Activated CD4-positive, alpha-beta memory T cell treated with anti-CD3 and anti-CD28 coated beads for 36 hours (primary cell): Measurements from ENCODE around the gene AP3B1. TPM values are rescaled to one million over a fixed set of nuclear protein-coding genes. Genes with fewer than 3 reads are reported as not detected.

Experiments used
- CTCF ChIA-PET: fragments of 350-600 bp; sonication (Branson Sonifier 250); formaldehyde crosslinking; loops from one replicate; lab custom pipeline; 2021; ENCODE audit warnings: antibody characterized with exemption, inconsistent platforms; lab: Charles Lee
- POLR2A ChIA-PET: fragments of 350-600 bp; sonication (Branson Sonifier 250); formaldehyde crosslinking; loops from one replicate; lab custom pipeline; 2021; ENCODE audit warnings: antibody characterized with exemption; lab: Charles Lee
- DNase-seq: peaks from one replicate; pipeline ENCODE4 v3.0.0-alpha.2; 2020
- H3K27ac Mint-ChIP-seq: one replicate; pipeline ENCODE4 v1.8.0; 2021; ENCODE audit warnings: mixed read lengths
- H3K27me3 Mint-ChIP-seq: one replicate; pipeline ENCODE4 v1.8.0; 2021; ENCODE audit warnings: mixed read lengths
- H3K36me3 Mint-ChIP-seq: one replicate; pipeline ENCODE4 v1.8.0; 2021; ENCODE audit warnings: mixed read lengths
- H3K4me1 Mint-ChIP-seq: one replicate; pipeline ENCODE4 v1.8.0; 2021; ENCODE audit warnings: low read depth, mixed read lengths
- H3K4me3 Mint-ChIP-seq: one replicate; pipeline ENCODE4 v1.8.0; 2021; ENCODE audit warnings: mild to moderate bottlenecking, mixed read lengths
- H3K9me3 Mint-ChIP-seq: one replicate; pipeline ENCODE4 v1.8.0; 2021; ENCODE audit warnings: mixed read lengths
- intact Hi-C: fragments of 100-400 bp; cut with micrococcal nuclease; formaldehyde crosslinking; loops from one replicate; pipeline ENCODE4 v1.15.1; 2023
- total RNA-seq, 2 experiments: library from RNA; stranded (reverse); gene quantifications; one replicate each; pipeline ENCODE4 v1.2.3, GENCODE V29; 2021

Gene AP3B1
- total RNA-seq, 2 experiments from 2014 or later, result 36.5 to 40.2 TPM

DNA sequence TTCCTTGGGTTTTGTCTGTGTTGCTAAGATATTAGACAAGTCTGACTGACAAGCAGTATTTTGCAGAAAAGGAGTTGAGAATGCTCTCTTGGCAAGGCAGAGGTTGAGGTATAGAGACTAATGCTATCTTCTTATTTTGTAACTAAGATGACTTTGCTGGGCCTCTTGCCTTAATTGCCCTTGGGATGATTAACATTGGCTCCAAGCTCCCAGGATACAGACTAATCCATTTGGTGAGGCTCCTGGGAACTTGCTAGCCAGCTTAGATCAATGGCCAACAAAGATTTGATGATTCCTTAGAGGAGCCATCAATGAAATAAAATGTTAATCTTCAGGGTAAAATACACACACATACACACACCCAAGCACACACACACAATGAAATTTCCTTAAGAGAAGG, 28.7 kb upstream of the AP3B1 start:
- no peaks in the 10 kb centered on the region for H3K9me3 Mint-ChIP-seq
- no peak overlapping the region for H3K27ac Mint-ChIP-seq
- intact Hi-C loops, result no loop called here
- DNase-seq, result no peak
- no peak overlapping the region for H3K4me3 Mint-ChIP-seq
- no peaks in the 10 kb centered on the region for H3K4me1 Mint-ChIP-seq
- POLR2A ChIA-PET, result no interaction called here
- no peaks in the 10 kb centered on the region for H3K36me3 Mint-ChIP-seq
- H3K27me3 Mint-ChIP-seq, result peaks cover 7% of the 10 kb centered on the region
- CTCF ChIA-PET, result no interaction called here

DNA sequence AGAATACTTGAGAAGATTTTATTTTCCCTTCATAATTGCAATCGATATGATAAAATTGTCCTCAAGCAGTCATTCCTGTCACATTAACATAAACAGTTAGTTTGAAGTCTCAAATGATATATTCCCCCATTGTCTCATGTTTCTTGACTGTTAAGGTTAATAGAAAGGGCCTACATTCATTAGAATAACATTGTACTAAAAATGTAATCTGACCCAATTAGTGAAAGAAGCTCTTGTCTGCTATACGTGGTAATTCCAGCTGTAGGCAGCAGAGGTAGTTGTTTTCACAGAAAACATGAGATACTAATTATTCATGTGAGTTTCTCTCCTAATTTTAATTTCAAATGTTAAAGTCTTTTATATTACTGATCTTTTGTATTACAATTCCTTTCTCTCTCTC, 25.9 kb upstream of the AP3B1 start:
- Mint-ChIP-seq H3K27ac (no peak overlapping the region), H3K27me3 (peaks cover 1% of the 10 kb centered on the region), H3K4me1 (no peaks in the 10 kb centered on the region), H3K36me3 (no peaks in the 10 kb centered on the region), H3K4me3 (no peak overlapping the region), H3K9me3 (no peaks in the 10 kb centered on the region)
- DNase-seq, result no peak
- ChIA-PET POLR2A (no interaction called here), CTCF (interaction anchor here (1.5 kb wide), 1 partner anchor 645 kb away, joined by 3 read pairs; no protein-coding TSS in a partner anchor)
- intact Hi-C loops, result no loop called here

DNA sequence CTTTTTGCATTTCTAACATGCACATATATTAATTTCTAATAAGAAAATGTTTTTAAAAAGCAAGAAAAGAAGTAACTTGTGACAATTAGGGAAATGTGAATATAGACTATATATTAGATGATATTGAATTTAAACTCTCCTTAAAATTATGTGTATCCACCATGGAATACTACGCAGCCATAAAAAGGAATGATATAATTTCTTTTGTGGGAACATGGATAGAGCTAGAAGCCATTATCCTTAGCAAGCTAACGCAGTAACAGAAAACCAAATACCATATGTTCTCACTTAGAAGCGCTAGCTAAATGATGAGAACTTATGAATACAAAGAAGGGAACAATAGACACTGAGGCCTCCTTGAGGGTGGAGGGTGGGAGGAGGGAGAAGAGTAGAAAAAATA, 23.8 kb upstream of the AP3B1 start:
- Mint-ChIP-seq H3K4me1 (no peaks in the 10 kb centered on the region), H3K36me3 (no peaks in the 10 kb centered on the region), H3K9me3 (no peaks in the 10 kb centered on the region), H3K4me3 (no peak overlapping the region), H3K27ac (no peak overlapping the region), H3K27me3 (peaks cover 3% of the 10 kb centered on the region)
- CTCF ChIA-PET, result no interaction called here
- POLR2A ChIA-PET, result no interaction called here
- DNase-seq, result no peak
- intact Hi-C loops, result no loop called here

DNA sequence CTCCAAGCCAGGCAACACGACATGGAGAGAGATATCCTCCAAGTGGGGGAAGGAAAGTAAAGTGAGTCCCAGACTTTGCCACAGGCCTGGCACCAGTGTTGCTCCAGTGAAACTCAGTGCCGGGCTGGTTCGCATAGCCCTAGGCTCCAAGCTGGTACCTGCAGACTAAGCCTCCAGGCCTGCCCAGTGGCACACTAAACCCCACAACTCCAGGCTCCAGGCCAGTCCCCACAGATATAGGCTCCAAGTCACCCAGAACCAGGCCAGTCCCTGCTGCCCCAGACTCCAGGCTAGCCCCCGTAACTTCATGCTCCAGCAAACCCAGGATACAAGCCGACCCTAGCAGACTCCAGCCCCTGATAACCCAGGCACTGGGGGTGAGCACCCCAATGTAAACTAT, 23.0 kb upstream of the AP3B1 start:
- Mint-ChIP-seq H3K4me1 (no peaks in the 10 kb centered on the region), H3K36me3 (no peaks in the 10 kb centered on the region), H3K27me3 (peaks cover 3% of the 10 kb centered on the region), H3K4me3 (no peak overlapping the region), H3K9me3 (no peaks in the 10 kb centered on the region), H3K27ac (no peak overlapping the region)
- no peak for DNase-seq
- POLR2A ChIA-PET, result no interaction called here
- CTCF ChIA-PET, result no interaction called here
- intact Hi-C loops, result loop anchor here (1.0 kb wide), 1 partner anchor 38 kb away; no protein-coding TSS in a partner anchor

DNA sequence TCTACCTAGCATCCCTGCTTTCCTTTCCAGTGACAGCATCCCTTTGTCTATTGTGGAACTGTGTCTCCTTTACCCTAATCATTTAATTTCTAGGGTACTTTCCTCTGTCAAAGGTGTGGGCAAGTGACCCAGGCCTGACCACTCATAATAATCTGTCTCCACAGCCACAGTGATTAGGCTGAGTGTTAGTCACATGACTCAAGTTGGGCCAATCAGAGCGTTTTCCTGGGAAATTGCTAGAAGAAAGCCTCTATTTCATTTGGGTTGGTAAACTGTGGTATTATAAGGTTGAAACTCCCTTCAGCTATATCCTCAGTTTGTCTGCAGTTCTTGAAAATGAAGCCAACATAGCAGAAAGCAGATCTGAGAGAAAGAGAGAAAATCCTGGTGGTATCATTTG, 14.2 kb upstream of the AP3B1 start:
- intact Hi-C loops, result no loop called here
- Mint-ChIP-seq H3K9me3 (no peaks in the 10 kb centered on the region), H3K36me3 (no peaks in the 10 kb centered on the region), H3K4me3 (no peak overlapping the region), H3K27ac (no peak overlapping the region), H3K27me3 (peaks cover 14% of the 10 kb centered on the region), H3K4me1 (no peaks in the 10 kb centered on the region)
- CTCF ChIA-PET, result no interaction called here
- POLR2A ChIA-PET, result no interaction called here
- DNase-seq, result no peak

DNA sequence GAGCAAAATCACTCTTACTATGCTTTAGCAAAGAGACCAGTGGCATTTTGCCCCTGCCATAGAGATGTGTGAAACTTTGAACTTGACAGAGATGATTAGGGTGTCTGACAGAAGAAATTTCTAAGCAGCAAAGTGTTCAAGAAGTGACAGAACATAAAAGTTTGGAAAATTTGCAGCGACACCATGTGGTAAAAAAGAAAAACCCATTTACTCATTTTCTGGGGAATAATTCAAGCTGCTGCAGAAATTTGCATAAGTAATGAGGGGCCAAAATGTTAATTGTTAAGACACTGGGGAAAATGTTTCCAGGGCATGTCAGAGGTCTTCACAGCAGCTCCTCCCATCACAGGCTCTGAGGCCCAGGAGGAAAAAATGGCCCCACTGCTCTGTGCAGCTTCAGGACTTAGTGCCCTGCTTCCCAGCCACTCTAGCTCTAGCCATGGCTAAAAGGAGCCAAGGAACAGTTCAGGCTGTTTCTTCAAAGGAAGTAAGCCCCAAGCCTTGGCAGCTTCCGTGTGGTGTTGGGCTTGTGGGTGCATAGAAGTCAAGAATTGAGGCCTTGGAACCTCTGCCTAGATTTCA, 6.1 kb upstream of the AP3B1 start:
- ChIA-PET CTCF (interaction anchor here (0.6 to 2.0 kb wide), 9 partner anchors 13 to 833 kb away, joined by 3 to 8 read pairs (median 3); partner anchors contain the start of genes SCAMP1 and WDR41), POLR2A (interaction anchor here (0.7 kb wide), 1 partner anchor 468 kb away, joined by 3 read pairs; no protein-coding TSS in a partner anchor)
- H3K4me3 Mint-ChIP-seq, result no peak overlapping the region
- intact Hi-C loops, result no loop called here
- peaks cover 4% of the 10 kb centered on the region for H3K4me1 Mint-ChIP-seq
- H3K27me3 Mint-ChIP-seq, result peaks cover 2% of the 10 kb centered on the region
- no peak overlapping the region for H3K27ac Mint-ChIP-seq
- H3K36me3 Mint-ChIP-seq, result no peaks in the 10 kb centered on the region
- H3K9me3 Mint-ChIP-seq, result no peaks in the 10 kb centered on the region
- DNase-seq, result no peak

DNA sequence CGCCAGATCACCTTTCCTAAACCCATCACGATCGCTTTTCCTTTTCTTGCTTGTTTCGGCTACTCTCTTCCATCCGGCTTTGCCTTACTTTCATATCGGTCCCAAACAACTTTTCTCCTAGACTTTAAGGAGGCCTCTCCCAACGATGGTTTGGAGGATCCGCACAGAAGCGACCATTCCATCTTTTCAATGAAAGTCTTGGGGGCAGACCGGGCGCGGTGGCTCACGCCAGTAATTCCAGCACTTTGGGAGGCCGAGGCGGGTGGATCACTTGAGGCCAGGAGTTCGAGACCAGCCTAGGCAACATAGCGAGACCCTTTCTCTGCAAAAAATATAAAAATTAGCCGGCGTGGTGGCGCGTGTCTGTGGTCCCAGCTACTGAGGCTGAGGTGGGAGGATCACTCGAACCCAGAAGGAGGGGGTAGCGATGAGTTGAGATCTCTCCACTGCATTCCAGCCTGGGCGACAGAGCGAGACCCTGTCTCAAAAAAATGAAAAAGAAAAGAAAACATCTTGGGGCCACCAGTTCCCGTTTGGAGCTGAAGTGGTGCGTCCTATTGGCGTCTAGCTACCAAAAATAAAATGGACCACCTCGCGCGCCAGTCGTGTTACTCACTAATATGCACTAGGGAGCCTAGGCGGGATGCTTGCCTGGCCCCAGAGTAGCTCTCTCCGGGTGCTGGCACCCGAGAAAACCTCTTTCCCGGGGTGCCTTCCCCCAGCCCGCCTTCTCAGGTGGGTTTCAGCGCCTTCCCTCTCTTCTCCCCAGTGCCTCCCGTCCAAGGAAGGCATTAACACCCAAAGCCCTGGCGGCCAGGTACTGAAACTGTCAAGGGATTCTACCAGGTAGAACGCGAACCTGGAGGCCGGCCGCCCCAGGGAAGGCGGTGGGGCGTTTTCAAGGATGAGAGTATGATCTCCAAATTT, 800 bp upstream of the AP3B1 start:
- Mint-ChIP-seq H3K9me3 (no peaks in the 10 kb centered on the region), H3K27ac (peak overlapping the region; percentile 96), H3K27me3 (no peaks in the 10 kb centered on the region), H3K4me1 (peaks cover 30% of the 10 kb centered on the region), H3K4me3 (peak overlapping the region; percentile 95), H3K36me3 (peaks cover 7% of the 10 kb centered on the region)
- POLR2A ChIA-PET, result interaction anchor here (0.6 to 2.9 kb wide), 7 partner anchors 10 to 803 kb away, joined by 3 to 37 read pairs (median 3); partner anchors contain the start of gene SCAMP1
- CTCF ChIA-PET, result interaction anchor here (0.6 to 2.9 kb wide), 9 partner anchors 11 to 1306 kb away, joined by 3 to 19 read pairs (median 4); partner anchors contain the start of gene SCAMP1
- intact Hi-C loops, result loop anchor here (2.0 to 10.0 kb wide), 6 partner anchors 520 to 1260 kb away; partner anchors contain the start of genes AGGF1, JMY and WDR41
- peak; percentile 59 for DNase-seq

DNA sequence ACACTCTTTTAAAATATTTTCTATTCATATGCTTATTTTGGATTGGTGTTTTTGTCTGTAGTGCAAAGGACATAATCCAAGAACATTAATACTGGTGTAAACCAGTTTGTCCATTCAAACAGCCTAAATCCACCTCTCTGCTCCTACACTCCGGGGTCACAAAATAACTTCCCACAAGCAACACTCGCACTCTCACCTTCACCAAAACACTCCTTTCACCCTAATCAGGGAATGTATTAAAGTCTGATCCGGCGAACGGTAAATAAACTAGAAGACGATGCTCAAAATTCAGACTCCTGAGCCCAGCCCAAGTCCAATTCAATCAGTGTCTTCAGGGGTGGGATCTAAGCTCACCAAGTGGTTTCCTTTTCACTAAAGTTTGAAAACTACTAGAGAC, 649 bp downstream of the AP3B1 start:
- H3K4me1 Mint-ChIP-seq, result peaks cover 41% of the 10 kb centered on the region

DNA sequence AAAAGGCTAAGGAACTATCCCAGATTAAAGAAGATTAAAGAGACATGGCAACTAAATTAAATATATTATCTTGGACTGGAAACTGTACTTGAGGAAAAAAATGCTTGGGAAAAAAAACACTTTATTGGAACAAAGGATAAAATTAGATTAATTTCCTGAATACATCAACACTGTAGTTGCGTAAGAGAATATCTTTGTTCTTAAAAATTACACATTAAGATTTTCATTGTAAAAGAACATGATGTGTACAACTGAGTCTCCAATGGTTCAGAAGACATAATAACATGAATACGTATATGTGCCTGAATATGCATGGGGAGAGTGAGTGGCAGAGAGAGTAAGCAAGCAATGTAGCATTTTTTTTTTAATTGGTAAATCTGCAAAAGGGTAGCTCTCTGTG, 2.8 kb downstream of the AP3B1 start:
- H3K27me3 Mint-ChIP-seq, result no peaks in the 10 kb centered on the region
- H3K27ac Mint-ChIP-seq, result no peak overlapping the region
- H3K36me3 Mint-ChIP-seq, result peaks cover 7% of the 10 kb centered on the region
- no peak for DNase-seq
- ChIA-PET CTCF (interaction anchor here (1.5 kb wide), 1 partner anchor 69 kb away, joined by 3 read pairs; the partner anchor contains the start of gene SCAMP1), POLR2A (interaction anchor here (0.6 to 1.1 kb wide), 2 partner anchors 69 to 235 kb away, joined by 4 read pairs; partner anchors contain the start of gene SCAMP1)
- H3K4me3 Mint-ChIP-seq, result no peak overlapping the region
- no peaks in the 10 kb centered on the region for H3K9me3 Mint-ChIP-seq
- peaks cover 44% of the 10 kb centered on the region for H3K4me1 Mint-ChIP-seq
- intact Hi-C loops, result loop anchor here (10.0 kb wide), 4 partner anchors 647 to 1257 kb away; partner anchors contain the start of genes AGGF1 and WDR41

More for the DNA sequence above, 649 bp downstream of the AP3B1 start:
- POLR2A ChIA-PET, result interaction anchor here (2.9 kb wide), 2 partner anchors 64 to 67 kb away, joined by 9 to 37 read pairs; partner anchors contain the start of gene SCAMP1
- H3K9me3 Mint-ChIP-seq, result no peaks in the 10 kb centered on the region
- intact Hi-C loops, result loop anchor here (1.0 to 10.0 kb wide), 7 partner anchors 66 to 1259 kb away; partner anchors contain the start of genes AGGF1, JMY, SCAMP1 and WDR41
- no peaks in the 10 kb centered on the region for H3K27me3 Mint-ChIP-seq
- H3K36me3 Mint-ChIP-seq, result peaks cover 7% of the 10 kb centered on the region
- peak overlapping the region; percentile 95 for H3K4me3 Mint-ChIP-seq
- CTCF ChIA-PET, result interaction anchor here (2.9 kb wide), 1 partner anchor 67 kb away, joined by 19 read pairs; the partner anchor contains the start of gene SCAMP1
- DNase-seq, result no peak
- peak overlapping the region; percentile 96 for H3K27ac Mint-ChIP-seq

DNA sequence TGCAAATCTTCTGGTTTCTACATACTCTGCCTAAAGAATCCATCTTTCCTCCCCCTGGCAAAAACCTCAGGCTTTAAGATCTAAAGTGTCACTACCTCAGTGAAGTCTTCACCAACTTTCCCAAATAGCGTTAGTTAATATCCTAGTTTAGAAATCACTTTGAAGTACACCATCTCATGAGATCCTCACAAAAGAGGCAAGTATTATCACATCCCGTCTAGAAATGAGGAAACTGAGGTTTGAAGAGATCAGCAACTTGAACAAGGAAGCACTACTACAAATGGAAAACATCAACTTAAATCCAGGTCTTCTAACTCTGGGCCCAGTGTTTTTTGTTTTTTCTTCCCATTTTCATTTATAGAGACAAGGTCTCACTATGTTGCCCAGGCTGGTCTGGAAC, 4.6 kb downstream of the AP3B1 start:
- POLR2A ChIA-PET, result no interaction called here
- Mint-ChIP-seq H3K9me3 (no peaks in the 10 kb centered on the region), H3K27me3 (no peaks in the 10 kb centered on the region), H3K4me3 (no peak overlapping the region), H3K27ac (no peak overlapping the region), H3K36me3 (peaks cover 10% of the 10 kb centered on the region), H3K4me1 (peaks cover 54% of the 10 kb centered on the region)
- DNase-seq, result no peak
- intact Hi-C loops, result loop anchor here (10.0 kb wide), 4 partner anchors 645 to 1255 kb away; partner anchors contain the start of genes AGGF1 and WDR41
- CTCF ChIA-PET, result no interaction called here

DNA sequence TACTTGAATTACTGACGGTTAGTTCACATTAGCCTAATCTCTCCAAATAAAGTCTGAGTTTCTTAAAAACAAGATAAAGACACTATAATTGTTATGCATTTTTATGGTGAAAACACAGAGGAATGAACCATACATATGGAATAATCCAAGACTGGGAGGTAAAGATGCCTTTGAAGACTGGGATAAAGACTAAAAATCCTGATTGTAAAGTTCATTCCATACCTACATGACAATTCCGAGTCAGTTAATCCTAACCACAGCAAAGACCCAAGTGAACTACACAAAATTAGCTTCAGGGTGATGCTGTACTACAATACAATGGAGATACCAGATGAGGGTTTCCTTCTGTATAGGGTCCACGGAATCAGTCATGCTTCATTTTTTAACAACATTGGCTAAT, 6.3 kb downstream of the AP3B1 start:
- intact Hi-C loops, result no loop called here
- peaks cover 58% of the 10 kb centered on the region for H3K4me1 Mint-ChIP-seq
- CTCF ChIA-PET, result interaction anchor here (1.0 kb wide), 1 partner anchor 19 kb away, joined by 3 read pairs; no protein-coding TSS in a partner anchor
- POLR2A ChIA-PET, result interaction anchor here (0.7 kb wide), 1 partner anchor 21 kb away, joined by 4 read pairs; no protein-coding TSS in a partner anchor
- no peaks in the 10 kb centered on the region for H3K9me3 Mint-ChIP-seq
- no peak overlapping the region for H3K27ac Mint-ChIP-seq
- H3K27me3 Mint-ChIP-seq, result no peaks in the 10 kb centered on the region
- DNase-seq, result no peak
- H3K4me3 Mint-ChIP-seq, result no peak overlapping the region
- H3K36me3 Mint-ChIP-seq, result peaks cover 3% of the 10 kb centered on the region
